CD4-positive, alpha-beta T cell treated with Interleukin-10 for 1 hour (primary cell): ENCODE measurements around the gene SLC25A47.
"Not testable (repeated sequence)": the region's sequence is repeated elsewhere in the genome, so short reads cannot be mapped to it uniquely, and the experiment has no call there.

Source experiments
- DNase-seq: peaks from one replicate; pipeline ENCODE4 v3.0.0-alpha.2; 2020

Gene SLC25A47

DNA sequence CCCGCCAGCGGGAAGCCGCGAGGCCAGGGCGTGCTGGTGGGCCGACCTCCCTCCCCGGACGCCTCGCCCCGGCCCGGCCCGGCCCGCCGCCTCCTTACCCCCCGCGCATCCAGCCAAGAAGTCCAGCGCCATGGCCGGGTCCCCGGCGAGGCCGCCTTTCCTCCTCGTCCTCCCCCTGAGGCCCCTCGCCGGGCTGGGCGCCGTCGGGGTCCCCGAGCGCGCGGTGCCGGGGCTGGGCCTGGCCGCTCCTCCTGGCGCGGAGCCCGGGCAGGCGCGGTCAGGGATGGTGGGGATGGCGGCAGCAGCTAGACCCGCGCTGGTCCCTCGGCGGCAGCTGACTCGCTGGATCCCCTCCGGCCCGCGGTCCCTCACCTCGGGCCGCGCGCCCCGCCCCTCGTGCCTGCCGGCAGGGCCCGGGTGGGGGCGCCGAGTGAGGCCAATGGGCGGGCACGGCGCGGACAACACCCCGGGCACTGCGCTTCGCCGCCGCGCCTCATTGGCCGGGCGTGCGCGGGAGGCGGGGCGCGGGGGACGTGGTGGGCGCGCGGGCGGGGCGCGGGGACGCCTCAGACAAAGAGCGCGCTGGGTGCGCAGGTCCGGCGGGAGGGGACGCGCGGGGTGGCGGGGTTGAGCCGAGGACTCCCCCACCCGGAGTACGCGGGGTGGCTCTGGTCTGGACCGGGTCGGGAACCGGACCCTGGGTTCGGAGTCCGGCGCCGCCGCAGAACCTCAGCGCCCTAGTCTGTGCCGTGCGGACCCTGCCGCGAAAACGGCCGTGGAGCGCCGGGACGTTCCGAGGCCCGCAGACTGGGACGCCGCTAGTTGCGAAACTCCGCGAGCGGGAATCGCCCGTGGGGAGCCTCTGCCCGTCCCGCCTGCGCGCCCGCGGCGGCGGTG lies 16.8 kb upstream of the SLC25A47 start, which contains the start of gene SLC25A29:
SLC25A29 (minus strand) TSS at position 344 of the 897 bp plus-strand sequence; CDS start at position 132, 212 bp downstream.
- DNase-seq, result peak; percentile 78

DNA sequence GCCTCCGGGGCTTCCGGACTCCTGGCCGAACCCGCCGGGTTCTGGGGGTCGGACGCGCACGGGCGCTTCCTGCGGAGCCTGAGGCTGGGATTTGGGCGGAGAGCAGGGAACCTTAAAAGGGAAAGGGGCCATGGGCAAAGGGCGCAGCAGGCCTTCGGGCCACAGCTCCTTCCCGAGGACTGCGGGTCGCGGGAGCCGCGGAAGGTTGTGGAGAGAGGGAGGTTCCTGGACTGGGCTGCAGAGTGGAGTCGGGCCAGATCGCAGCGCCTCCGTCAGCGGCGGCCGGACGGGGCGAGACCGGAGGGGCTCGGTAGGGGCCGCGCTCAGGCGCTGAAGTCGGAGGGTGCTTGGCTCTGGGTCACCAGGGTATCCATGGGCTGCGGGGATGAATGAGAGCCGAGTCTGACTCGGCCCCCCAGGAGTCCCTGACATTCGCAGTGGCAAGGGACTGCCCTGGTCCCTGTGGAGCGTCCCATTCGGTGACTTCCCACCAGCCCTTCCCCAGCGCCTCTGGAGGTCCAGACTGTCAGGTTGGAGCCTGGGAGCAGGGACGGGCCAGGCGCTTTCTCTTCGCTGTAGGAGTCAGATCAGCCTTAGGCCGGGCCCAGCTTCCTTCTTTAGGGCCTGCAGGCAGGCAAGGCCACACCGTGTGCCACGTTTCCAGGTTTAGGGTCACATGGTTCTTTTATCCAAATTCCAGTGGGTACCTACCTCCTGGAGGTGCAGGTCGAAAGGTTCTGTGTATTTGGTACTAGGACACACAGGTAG lies 16.0 kb upstream of the SLC25A47 start:
- DNase-seq, result no peak

DNA sequence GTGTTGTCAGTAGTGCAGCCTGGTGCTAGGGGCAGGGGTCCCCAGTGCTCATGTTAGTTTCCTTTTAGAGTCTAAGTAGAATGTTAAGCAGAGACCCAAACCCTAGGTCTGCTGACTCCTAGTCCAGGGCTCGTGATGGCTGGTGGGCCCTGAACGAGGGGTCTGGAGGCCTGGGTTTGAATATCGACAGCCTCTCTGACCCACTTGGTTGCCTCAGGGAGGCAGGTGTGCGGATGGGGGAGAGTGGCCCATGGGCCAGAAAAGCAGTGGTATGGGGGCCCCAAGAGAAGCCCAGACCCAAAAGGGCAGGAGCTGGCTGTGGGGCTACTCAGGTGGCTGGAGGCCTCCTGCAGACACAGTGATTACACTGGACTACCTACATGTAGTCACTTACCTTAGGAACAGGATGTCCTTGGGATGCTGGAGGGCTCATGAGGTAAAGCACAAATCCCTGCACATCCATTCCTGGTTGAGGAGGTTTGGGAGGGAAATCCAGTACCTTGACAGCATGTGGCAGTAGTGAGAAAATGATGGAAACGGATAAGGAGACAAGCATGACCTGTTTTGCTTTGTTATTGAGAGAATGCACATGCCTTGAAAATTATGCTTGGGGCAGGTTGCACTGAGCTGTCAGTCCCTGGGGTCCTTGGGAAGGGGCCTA lies 15.2 kb upstream of the SLC25A47 start:
- no peak for DNase-seq

GRCh38 chr14:100308427-100308792 lies 14.7 kb upstream of the SLC25A47 start:
- not testable (repeated sequence) for DNase-seq

GRCh38 chr14:100309028-100309737 lies 14.0 kb upstream of the SLC25A47 start:
- DNase-seq, result no peak

DNA sequence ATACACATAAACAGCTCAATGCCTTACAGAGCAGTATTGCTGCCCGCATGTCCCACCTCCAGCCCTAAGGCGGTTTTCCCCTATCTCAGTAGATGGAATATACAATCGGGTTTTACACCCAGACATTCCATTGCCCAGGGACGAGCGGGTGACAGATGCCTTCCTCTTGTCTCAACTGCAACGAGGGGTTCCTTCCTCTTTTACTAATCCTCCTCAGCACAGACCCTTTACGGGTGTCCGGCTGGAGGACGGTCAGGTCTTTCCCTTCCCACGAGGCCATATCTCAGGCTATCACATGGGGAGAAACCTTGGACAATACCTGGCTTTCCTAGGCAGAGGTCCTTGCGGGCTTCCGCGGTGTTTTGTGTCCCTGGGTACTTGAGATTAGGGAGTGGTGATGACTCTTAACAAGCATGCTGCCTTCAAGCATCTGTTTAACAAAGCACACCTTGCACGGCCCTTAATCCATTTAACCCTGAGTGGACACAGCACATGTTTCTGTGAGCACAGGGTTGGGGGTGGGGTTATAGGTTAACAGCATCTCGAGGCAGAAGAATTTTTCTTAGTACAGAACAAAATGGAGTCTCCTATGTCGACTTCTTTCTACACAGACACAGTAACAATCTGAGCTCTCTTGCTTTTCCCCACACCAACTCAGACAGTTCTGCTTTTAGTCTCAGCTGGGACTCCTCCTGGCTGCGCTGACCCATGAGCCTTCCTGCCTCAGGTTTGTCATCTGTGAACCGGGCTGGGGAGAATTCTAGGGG lies 10.8 kb upstream of the SLC25A47 start:
- not testable (repeated sequence) for DNase-seq

DNA sequence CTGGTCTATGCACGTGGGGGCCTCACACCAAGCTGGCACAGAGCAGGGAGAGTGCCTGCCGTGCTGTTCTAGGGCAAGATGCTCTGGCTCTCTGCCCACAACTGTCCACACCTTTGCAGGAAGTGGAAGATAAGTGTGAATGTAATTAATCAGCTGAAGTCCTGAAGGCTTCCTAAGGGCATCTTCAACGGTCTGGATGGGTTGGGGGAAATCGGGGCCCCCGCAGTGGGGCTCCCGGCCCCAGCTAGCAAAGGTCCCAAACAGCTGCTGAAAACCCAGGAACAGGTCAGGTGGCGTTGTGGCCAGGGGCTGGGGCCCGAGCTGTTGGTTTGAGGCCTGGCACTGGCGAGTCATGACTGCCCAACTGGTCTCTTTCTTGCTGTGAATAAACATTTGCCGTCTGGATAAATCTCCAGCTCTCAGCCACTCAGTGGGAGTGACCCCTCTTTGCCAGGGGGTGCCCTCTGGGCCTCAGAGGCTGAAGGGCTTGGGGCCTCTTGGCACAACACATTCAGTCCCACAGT lies 10.2 kb upstream of the SLC25A47 start:
- DNase-seq, result no peak

DNA sequence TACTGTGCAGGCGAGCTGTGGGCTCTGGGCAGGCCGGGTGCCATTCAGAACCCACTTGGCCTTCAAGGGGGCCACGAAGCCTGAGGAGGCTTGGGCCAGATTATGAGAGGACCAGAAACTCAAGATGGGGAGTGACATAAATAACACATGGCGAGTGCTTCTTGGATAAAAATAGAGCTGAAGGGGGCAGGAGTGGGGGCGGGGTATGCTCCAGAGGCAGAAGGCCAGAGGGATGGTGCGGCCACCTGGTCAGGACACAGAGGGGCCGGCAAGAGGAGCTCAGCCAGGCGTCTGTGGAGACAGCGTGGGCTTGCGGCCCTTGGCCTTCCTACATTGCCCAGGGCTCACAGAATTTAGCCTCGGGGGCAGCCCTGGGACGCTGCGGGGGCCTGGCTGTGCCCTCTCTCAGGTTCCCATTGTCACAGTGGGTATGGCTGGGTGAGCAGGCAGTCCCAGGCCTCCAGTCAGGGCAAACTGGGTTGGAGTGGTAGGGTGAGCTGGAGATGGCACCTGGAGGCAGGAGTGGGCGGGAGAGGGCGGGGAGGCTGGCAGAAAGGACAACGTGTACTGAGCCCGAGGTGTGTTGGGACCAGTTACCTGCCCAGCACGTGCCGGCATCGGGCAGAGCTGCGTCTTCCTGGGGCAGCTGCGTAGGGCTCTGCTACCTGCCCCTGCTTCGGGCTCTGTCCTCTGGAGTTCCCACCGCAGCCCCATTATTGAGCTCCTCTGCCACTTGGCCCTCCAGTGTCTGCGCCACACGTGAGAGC lies 9.5 kb upstream of the SLC25A47 start:
- DNase-seq, result no peak

DNA sequence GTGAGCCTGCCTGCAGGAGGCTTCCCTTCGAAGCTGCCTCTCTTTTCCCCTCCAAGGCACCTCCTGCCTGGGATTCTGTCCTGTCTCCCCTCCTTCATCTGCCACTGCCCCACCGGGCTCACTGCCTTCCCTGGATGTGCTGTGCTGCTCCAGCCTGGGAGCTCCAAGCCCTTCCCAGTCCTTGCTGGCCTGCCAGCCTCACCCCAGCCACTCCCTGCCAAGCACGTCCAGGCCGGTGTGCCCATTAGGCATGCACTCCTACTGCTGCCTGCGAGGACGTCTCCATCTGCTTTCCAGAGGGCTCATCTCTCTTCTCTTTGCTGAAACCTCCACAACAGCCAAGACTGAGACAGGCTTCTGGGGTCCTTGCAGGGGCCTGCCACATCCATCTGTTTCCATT lies 8.4 kb upstream of the SLC25A47 start:
- no peak for DNase-seq

GRCh38 chr14:100317389-100317788 lies 5.8 kb upstream of the SLC25A47 start:
- no peak for DNase-seq

DNA sequence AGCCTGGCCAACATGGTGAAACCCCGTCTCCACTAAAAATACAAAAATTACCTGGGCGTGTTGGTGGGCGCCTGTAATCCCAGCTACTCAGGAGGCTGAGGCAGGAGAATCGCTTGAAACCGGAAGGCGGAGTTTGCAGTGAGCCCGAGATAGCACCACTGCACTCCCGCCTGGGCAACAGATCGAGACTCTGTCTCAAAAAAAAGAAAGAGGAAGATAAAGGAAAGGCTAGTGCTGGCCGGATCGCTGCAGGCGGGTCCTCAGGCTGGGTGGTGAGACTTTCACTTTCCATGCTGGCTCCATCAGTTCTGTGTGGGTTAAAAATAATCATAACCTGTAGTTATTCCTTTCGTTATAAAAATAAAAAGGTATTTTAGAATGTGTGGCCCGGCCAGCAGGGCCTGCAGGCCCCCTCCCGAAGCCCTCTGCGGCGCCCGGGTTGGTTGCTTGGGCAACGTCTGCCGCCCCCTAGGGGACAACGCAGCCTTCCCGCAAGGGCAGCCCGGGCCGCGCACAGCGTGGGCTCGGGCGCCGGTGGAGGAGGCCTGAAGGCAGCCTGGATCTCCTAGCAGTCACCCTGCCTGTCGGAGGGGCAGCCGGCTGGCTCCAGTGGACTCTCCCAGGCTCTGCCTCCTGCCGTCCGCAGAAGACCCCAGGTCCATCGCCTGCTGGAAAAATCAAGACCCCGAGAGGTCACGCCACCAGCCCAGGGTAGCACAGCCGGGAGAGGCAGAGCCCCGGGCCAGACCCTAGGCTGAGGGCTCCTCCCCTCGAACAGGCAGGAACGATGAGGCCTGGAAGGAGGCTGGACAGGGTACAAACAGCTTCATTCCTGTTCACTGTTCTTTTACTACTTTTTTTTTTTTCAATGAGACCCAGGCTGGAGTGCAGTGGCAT lies 5.0 kb upstream of the SLC25A47 start:
- peak; percentile 76 for DNase-seq

- no peak for DNase-seq
Observed at GRCh38 chr14:100320157-100320856, 2.8 kb upstream of the SLC25A47 start.

DNA sequence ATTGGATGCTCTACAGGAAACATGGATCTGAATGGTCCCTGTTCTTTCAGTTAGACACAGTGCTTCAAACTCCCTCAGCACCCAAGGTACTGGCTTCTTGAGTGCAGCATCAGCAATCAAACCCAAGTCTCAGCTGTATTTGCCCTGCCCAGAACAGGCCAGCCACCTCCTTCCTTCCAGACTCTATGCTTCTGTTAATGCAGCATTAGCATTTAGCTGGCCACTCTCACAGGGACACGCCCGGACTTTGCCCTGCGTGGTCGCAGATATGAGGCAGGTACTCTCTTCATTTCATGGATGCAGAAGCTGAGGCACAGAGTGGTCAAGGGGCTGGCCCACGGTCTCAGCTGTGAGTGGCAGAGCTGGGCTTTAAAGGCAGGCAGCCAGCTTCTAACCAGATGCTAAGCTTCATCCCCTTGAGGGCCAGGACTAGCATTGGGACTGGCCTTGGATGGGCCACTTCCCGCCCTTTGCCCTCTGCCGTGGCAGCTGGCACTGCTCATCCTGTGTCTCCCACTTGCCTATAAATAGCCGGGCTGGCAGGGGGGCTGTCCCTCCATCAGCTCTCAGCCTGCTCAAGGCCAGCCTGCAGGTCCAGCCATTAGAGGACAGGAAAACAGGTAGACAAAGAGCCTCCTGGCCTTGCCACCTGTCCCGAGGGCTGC lies 1.5 kb upstream of the SLC25A47 start:
- no peak for DNase-seq

DNA sequence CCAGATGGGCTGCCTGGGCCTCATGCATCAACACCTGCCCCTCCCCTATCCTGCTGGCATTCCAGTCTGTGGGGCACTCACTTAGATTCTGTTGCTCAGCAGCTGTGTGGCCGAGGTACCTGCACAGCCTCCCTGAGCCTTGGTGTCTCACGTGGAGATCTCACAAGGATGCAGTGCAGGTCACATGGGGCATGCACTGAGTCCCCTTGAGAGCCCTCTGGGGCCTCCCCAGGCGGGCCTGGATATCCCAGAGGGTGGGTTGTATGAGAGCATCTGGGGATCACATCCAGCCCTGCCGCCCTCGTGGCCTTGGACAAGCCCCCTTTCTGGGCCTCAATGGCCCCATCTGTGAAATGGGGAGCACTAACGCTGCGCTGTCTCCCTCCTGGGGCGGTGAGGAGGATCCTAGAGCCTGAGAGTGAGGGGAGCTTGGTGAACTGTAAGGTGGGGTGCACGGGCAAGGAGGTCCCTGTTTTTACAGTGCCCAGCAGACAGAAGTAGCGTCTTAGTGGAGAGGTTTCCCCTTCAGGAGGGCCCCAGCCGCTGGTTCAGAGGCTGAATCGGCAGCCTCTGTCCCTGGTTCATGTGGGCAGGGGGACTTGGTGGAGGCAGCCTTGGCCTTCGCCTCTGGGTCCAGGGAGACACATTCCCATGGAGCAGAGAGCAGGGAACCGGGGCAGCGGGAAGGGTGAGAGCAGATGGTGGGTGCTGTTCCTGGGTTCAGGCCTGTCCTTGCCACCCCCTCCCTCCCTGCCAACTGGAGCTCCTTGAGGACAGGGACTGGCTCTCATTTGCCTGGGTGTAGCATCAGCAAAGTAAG lies 791 bp upstream of the SLC25A47 start:
- DNase-seq, result no peak

- DNase-seq, result no peak
Observed at GRCh38 chr14:100323942-100324307, 786 bp downstream of the SLC25A47 start.

GRCh38 chr14:100325231-100325632 lies 2.1 kb downstream of the SLC25A47 start:
- no peak for DNase-seq

- DNase-seq, result no peak
Observed at GRCh38 chr14:100325958-100326357, 2.8 kb downstream of the SLC25A47 start.

GRCh38 chr14:100327128-100327527 lies 4.0 kb downstream of the SLC25A47 start:
- no peak for DNase-seq
